Stimulated activated naive CD4-positive, alpha-beta T cell treated with Interleukin-2 at 50 U/mL for 16 hours (primary cell): ENCODE data around the gene KIT.

Experiments
- DNase-seq: peaks from one replicate; lab custom pipeline; 2025; lab: John Stamatoyannopoulos, UW

Gene KIT

GRCh38 chr4:54707406-54707805 lies 49.6 kb downstream of the KIT start:
- DNase-seq, result no peak

DNA sequence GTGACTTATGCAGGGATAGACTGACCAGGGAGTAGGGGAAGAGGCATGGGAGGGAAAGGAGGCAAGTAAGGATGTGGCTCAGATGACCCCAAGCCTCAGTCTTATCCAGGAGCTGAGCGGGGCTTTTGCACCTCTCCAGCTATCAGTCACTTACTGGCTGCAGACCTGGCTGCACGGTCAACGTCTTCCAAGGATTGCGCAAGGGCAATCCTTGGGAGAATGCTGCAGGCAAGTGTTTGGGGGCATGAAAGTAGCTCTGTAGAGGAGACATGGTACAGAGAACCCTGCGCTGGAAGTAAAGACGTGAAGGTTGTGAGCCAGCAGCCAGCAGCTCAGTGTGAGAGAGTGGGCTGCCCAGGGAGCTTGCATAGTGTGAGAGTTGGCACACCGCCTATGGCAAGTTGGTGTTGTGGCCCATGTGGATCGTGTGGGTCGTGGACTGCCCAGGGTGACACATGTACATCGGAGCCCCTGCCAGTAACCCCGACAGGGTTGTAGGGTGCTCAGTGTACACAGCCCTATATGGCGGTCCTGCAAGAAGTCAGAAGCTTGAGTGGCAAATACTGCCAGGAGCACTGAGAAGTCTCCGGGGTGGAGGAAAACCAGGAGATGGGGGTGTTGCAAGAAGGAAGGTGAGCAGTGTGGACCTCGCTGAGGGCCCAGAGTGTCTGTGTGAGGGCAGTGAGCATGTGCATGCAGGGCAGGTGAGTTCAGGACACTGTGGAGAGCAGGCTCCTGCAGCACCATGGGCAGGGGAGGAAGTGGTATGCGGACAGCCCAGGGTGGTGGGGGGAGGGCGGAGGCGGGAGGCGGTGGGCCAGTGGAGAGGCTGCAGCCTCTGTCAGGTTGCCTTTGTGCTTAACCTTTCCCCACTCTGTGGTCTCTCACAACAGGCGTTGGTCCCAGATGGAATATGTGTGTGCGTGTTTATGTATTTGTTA lies 50.9 kb downstream of the KIT start:
- no peak for DNase-seq

GRCh38 chr4:54709400-54709799 lies 51.6 kb downstream of the KIT start:
- no peak for DNase-seq

DNA sequence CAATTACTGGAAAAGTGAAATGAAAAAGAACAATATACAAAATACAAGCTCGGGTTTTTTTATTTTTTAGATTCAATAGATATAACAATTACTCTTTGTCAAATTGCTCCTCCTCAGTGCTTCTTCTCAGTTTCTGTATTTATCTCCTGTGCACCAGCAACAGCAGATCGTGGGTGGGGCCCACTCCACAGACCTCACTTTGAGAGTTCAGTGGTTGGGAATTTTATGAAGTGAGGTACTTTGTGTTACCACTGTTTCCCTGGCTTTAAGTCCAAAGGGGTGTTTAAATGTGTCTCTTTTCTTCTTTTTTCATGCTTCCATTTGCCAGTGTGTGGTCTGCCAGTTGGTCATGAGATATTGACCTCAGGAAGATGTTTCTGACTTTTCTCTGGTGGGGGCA lies 54.4 kb downstream of the KIT start:
- DNase-seq, result no peak

- DNase-seq, result no peak
Measured at GRCh38 chr4:54714631-54715030, 56.9 kb downstream of the KIT start.

DNA sequence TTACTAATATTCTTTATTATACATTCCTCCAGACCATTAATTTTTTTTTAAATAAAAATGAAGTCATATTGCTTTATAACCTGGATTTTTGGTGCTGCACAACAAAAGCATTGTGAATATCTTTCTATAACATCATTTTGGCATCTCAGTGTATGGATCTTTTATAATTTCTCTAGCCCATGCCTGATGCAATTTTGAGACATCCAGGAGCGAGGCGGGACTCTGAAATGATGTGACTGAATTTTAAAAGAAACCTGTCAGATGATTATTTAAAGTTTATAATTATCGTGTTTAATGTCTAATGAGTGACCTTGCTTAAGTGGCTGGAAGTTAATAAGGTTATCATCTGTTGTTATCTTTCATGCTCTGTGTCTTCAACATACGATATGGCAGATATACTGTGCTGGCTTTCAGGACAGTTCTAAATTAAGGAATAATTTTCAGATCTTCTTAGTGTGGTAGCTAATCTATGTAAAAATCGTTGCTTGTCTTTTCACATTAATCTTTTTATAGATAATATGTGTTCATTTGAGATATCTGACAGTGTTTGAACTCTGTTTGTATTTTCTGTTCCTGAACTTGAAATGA lies 58.8 kb downstream of the KIT start:
- DNase-seq, result no peak

DNA sequence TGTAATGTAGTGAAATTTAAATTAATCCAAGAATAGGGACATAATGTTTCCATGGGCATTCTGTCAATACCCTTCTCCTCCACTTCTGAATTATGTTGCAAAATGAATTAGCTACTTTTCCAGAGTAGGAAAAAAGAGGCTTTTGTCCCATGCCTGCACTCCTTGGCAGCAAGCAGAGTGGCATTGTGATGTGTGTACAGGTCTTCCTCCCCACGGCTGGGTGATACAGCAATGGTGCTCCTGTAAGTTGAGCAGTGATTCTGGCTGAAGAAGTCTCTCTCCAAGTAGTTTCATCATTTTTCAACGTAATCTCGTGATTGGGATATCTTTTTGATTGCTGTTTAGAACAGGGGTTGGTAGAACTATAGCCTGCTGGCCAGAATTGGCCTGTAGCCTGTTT lies 59.9 kb downstream of the KIT start:
- no peak for DNase-seq

GRCh38 chr4:54719378-54719777 lies 61.6 kb downstream of the KIT start:
- DNase-seq, result no peak

DNA sequence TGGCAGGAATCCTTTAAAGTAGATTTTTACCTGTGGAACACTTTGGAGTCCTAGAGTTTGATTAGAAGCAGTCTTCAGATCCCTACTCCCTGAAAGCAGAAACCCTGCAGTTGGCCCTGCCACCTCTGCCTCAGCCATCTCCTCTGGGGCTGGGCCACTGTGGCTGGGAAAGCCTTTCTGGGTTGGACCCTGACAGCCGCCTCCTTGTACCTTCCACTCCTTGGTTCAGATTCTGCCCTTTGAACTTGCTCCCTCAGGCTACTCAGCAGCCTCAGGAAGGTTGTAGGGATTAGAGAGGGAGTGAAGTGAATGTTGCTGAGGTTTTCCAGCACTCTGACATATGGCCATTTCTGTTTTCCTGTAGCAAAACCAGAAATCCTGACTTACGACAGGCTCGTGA lies 65.5 kb downstream of the KIT start:
- no peak for DNase-seq

DNA sequence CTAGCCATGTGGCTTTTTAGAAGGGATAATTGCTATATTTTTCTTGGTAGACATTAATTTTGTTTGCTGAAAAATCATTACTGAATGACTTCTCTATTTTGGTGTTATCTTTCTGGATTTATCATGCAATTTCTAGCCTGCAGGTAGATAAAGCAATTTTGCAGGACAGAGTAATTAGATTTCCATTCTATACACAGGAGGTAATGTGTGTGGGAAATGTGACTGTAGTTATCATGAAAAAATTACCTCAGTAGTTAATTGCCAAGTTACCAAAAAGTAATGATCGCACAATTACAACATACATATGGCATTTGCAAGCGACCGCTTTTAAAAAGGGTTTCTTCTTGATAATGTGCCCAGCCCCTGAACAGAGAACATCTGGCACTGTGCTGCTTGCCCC lies 66.1 kb downstream of the KIT start:
- DNase-seq, result no peak

- DNase-seq, result no peak
Measured at GRCh38 chr4:54726907-54727306, 69.2 kb downstream of the KIT start.

DNA sequence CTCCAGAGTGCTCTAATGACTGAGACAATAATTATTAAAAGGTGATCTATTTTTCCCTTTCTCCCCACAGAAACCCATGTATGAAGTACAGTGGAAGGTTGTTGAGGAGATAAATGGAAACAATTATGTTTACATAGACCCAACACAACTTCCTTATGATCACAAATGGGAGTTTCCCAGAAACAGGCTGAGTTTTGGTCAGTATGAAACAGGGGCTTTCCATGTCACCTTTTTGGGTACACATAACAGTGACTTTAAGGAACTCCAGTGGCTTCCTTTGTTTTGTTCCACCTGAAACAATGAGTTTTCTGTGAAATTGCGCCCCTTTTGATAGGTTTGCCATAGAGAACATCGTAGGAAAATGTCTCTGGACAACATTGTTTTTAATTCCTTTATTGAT lies 69.6 kb downstream of the KIT start:
- DNase-seq, result no peak

DNA sequence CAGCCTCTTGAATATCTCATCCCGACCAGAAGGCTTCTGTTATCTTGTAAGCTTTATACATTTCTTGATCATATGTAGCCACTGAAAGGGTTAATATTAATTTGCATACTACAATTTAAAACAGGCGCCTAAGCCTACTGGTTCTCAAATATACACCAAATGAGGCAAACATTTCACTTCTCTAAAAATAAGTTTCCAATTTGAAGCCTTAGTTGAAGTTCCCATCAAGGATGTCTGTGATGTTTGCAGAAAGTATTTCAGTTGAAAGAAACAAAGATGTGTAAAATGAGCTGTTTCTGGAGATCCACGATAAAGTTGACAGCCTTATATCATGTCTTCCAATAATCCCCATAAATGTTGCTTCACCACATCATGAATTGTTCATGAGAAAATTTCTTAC lies 70.6 kb downstream of the KIT start:
- no peak for DNase-seq

GRCh38 chr4:54729256-54729655 lies 71.5 kb downstream of the KIT start:
- no peak for DNase-seq

- no peak for DNase-seq
Measured at GRCh38 chr4:54730581-54730980, 72.8 kb downstream of the KIT start.

DNA sequence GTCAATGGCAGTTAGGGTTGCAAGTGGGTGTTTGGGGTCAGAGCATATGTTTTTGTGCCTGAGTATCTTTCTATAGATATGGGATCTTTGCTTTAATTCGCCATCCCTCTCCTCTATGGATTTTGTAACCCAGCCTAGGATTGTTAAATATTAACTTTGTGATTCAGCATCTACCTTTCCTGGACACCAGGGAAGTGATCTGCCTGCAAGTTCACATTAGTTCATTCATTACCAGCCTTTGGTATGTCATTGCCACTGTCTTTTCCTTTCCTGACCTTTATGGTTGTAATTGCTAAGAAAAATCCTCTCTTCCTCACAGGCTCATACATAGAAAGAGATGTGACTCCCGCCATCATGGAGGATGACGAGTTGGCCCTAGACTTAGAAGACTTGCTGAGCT lies 73.8 kb downstream of the KIT start:
- no peak for DNase-seq

GRCh38 chr4:54731976-54732375 lies 74.2 kb downstream of the KIT start:
- DNase-seq, result no peak

DNA sequence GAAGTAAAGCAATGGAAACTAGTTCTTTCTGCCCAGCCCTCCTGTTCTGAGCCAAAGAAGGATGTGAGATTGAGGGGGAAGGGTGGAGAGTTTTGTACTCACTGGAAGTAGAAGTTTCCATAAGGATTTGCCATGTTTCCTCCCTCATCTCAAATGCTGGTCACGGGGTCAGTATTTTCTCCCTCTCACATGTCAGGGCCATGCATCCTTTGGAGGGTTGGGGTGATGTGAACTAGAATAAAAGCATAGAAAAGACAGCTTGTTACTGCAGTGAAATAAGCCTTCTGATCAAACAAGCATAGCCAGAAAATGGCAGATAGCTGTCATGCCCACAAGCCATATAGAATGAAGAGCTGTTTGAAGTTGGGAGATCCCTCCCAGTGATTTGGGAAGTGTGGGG lies 79.7 kb downstream of the KIT start:
- no peak for DNase-seq

- DNase-seq, result no peak
Measured at GRCh38 chr4:54741202-54741601, 83.4 kb downstream of the KIT start.

DNA sequence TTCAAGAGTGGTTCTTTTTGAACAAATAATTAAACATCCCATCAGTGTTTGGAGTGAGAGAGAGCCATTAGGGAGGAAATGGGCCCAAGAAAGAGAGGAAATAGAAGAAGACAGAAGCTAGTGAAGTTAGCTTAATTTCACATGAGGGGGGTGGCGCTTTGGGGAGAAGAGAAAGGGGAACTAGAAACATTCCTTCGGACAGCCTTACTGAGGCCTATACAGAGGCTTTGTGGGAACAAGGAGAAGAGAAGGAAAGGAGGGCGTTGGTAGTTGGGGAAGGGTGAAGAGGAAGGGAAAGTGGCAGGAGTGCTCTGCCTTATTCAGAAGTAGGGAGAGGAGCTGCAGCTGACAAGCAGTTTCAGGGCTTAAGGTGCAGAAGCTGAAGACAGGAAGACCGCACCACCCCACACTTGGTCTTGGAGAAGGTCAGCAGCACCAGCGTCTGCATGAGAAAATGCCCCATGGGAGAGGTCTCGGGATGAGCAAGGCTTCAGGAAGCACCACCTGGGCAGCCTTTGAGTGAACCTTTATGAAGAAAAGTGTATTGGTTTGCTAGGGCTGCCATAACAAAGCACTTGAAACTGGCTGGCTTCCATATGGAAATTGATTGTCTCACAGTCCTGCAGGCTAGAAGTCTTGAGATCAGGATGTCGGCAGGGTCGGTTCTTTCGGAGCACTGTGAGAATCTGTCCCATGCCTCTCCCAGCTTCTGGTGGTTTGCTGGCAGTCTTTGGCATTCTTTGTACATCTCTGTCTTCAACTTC lies 85.1 kb downstream of the KIT start:
- DNase-seq, result no peak

GRCh38 chr4:54743562-54743961 lies 85.8 kb downstream of the KIT start:
- DNase-seq, result no peak

- DNase-seq, result no peak
Measured at GRCh38 chr4:54744487-54744886, 86.7 kb downstream of the KIT start.
